ENCODE measurements around the gene MYOZ3. TPM values are rescaled to one million over a fixed set of nuclear protein-coding genes. Genes with fewer than 3 reads are reported as not detected.

The MYOZ3 gene
- total RNA-seq, 2 experiments from 2014 or later, result 0.07 to 0.21 TPM

DNA sequence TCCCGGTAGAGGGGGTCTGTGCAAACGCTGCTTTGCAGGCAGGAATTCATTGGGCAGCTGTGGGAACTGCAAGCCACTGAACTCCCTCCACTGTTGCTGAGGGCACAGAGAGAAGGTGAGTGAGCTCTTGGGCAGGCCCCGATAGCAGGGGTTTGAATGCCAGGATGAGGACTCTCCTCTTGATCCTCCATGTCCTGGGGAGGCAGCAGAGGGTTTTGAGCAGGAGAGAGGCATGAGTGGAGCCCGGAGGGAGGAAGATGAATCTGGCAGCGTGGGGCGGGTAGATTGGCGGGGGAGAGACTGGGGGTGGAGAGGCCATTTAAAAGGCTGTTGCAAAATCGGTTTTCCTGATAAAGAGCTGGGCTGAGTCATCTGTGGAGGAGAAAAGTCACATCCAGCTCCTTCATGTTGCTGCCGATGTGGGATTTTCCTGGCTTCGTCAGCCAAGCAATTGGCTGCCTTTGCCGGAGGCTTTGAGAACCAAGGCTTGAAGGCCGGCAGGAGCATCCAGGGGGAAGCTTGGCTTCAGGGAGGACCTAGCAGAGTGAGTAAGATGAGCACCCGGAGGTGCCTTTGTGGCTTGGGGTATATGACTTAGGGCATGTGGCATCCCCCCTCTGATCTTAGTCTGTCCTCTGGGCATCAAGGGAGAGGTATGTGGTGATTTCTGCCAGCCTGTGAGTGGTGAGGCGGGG is 20.6 kb upstream of the MYOZ3 start, which contains the start of gene SYNPO:
TSS of gene SYNPO (plus strand) at position 350 of the 695 bp plus-strand sequence. CDS start 7,616 bp downstream, outside the sequence.
- intact Hi-C loops (cut with micrococcal nuclease), result no loop called here
- H3K4me1 Mint-ChIP-seq (ENCODE audit: low read depth), result no peaks in the 10 kb centered on the region
- H3K27me3 Mint-ChIP-seq, result peaks cover 10% of the 10 kb centered on the region
- H3K36me3 Mint-ChIP-seq, result no peaks in the 10 kb centered on the region
- no peak within 1 kb of the TSS for H3K4me3 Mint-ChIP-seq
- ChIA-PET POLR2A (no interaction called here), CTCF (no interaction called here)
- no peaks in the 10 kb centered on the region for H3K9me3 Mint-ChIP-seq
- H3K27ac Mint-ChIP-seq, result no peak within 1 kb of the TSS
- no peak for DNase-seq

DNA sequence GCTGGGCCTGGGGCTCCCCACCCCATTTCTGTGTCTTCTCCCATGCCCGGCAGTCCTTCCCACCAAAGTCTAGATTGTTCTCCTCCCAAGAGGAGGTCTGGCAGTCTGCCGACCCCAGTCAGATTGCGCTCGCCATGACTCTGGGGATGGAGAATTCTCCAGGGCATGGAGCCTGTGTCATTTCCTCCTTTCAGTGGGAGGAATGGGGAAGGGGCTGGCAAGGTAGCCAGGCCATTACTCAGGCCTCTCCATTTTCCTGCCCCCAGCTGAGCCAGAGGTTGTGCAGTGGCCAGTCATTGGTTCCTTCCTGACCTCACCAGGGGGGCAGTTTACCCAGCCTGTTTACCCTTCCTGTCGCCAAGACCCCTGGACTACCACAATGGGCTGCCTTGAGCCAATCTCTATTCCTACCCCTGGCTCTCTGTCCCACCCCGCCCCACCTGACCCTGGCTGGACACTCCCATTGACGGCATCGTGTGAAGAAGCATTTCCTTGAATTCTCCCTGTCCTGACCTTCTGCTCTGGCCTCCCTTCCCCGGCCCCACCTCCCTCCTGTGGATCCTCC is 20.0 kb upstream of the MYOZ3 start:
- ChIA-PET POLR2A (no interaction called here), CTCF (no interaction called here)
- intact Hi-C loops (cut with micrococcal nuclease), result no loop called here
- Mint-ChIP-seq H3K36me3 (no peaks in the 10 kb centered on the region), H3K9me3 (no peaks in the 10 kb centered on the region), H3K27me3 (peaks cover 10% of the 10 kb centered on the region), H3K27ac (no peak overlapping the region), H3K4me1 (ENCODE audit: low read depth) (no peaks in the 10 kb centered on the region), H3K4me3 (no peak overlapping the region)
- no peak for DNase-seq

DNA sequence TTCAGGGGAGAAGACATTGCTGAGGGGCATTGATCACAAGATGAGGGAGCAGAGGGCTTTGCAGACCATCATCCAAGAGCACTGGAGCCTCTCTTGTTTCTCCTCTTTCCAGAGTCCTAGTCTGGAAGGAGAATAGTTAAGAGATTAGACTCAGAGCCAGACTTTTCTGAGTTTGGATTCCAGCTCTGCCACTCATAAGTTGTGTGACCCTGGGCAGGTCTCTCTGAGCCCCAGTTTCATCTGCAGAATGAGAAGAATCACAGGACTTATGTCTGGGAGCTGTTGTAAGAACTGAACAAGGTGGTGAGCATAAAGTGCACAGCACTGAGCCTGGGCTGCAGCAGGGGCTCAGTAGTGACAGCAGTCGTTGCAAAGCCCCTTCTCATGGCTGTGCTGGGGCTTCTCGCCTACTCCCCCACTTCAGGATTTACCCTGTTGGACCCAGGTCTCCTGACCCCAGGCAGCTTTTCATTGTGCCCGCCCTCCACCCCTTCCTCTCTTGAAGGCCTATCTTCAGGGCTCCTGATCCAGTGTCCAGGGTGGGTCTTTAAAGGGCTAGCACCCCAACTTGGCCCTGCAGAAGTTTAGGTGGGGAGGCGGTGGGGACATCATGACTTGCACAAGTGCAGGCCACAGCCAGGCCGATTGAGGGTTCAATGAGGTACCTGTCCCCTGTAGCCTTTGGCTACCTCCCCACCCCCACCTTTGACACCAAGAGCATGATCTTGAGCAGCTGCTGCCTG is 19.1 kb upstream of the MYOZ3 start:
- Mint-ChIP-seq H3K4me1 (ENCODE audit: low read depth) (no peaks in the 10 kb centered on the region), H3K27ac (no peak overlapping the region), H3K27me3 (peaks cover 5% of the 10 kb centered on the region), H3K9me3 (no peaks in the 10 kb centered on the region), H3K4me3 (no peak overlapping the region), H3K36me3 (no peaks in the 10 kb centered on the region)
- intact Hi-C loops (cut with micrococcal nuclease), result no loop called here
- ChIA-PET POLR2A (no interaction called here), CTCF (no interaction called here)
- no peak for DNase-seq

DNA sequence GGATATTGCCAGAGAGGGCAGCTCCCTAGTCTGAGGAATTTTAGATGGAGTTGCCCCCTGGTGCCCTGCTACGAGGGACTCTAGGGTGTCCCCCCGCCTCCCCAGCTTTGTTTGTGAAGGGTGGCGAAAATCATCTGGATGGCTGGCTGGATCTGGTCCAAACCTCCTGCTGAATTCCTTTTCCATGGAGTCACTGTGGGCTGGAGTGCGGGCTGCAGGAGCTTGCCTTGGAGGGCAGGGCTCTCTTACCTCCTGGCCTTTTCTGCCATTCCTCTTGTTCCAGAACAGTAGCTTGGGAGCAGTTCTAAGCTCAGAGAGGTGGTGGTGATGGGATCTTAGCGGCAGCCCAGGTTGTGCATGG is 18.5 kb upstream of the MYOZ3 start:
- intact Hi-C loops (cut with micrococcal nuclease), result no loop called here
- ChIA-PET CTCF (no interaction called here), POLR2A (no interaction called here)
- H3K36me3 Mint-ChIP-seq, result no peaks in the 10 kb centered on the region
- peaks cover 3% of the 10 kb centered on the region for H3K27me3 Mint-ChIP-seq
- H3K9me3 Mint-ChIP-seq, result no peaks in the 10 kb centered on the region
- no peaks in the 10 kb centered on the region for H3K4me1 Mint-ChIP-seq (ENCODE audit: low read depth)
- no peak overlapping the region for H3K4me3 Mint-ChIP-seq
- no peak for DNase-seq
- H3K27ac Mint-ChIP-seq, result no peak overlapping the region

DNA sequence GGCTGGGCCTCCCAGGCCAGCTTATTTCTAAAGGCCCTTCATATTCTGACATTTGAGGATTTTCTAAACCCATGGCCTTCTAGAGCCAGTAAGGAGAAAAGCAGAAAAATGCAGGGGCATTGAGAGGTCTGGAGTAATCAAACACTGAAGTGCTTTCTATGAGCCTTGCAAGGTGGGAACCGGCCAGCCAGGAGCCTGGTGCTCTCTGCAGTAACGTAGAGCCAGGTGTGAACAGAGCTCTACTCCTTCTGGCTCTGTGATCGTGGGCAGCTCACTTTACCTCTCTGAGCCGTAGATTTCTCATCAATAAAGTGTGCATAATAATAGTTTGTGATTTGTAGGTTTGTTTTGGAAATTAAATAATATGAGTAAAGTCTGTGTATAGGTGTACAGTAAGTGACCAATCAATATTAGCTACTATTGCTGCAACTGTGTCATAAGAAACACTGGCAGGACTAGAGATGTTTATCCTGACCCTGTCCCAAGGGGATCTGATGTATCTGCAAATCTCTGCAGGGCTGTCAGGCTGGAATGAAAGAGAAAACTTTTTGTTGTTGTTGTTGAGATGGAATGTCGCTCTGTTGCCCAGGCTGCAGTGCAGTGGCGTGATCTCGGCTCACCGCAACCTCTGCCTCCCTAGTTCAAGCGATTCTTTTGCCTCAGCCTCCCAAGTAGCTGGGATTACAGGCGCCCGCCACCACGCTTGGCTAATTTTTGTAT is 17.9 kb upstream of the MYOZ3 start:
- Mint-ChIP-seq H3K36me3 (no peaks in the 10 kb centered on the region), H3K27ac (no peak overlapping the region), H3K4me1 (ENCODE audit: low read depth) (no peaks in the 10 kb centered on the region), H3K27me3 (peaks cover under 1% of the 10 kb centered on the region), H3K4me3 (no peak overlapping the region), H3K9me3 (no peaks in the 10 kb centered on the region)
- no peak for DNase-seq
- POLR2A ChIA-PET, result no interaction called here
- CTCF ChIA-PET, result no interaction called here
- intact Hi-C loops (cut with micrococcal nuclease), result no loop called here

DNA sequence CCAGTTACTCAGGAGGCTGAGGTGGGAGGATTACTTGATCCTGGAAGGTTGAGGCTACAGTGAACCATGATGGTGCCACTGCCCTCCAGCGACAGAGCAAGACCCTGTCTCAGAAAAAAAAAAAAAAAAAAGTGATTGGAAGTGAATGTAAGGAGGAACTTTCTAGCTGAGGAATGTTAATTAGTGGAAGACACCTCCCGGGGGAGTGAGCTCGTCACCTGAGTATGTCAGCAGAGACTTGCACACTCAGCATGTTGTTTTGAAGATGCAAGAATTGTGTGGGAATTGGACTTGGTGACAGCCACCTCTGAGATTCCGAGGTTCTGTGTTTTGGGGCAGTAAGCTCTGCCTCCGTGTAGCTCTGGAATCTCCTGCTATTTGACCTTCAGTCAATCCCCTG is 17.0 kb upstream of the MYOZ3 start:
- POLR2A ChIA-PET, result no interaction called here
- intact Hi-C loops (cut with micrococcal nuclease), result no loop called here
- no peak overlapping the region for H3K4me3 Mint-ChIP-seq
- no peaks in the 10 kb centered on the region for H3K36me3 Mint-ChIP-seq
- CTCF ChIA-PET, result interaction anchor here (0.7 kb wide), 1 partner anchor 85 kb away, joined by 3 read pairs; no protein-coding TSS in a partner anchor
- no peaks in the 10 kb centered on the region for H3K9me3 Mint-ChIP-seq
- no peak overlapping the region for H3K27ac Mint-ChIP-seq
- no peaks in the 10 kb centered on the region for H3K4me1 Mint-ChIP-seq (ENCODE audit: low read depth)
- H3K27me3 Mint-ChIP-seq, result no peaks in the 10 kb centered on the region
- no peak for DNase-seq

DNA sequence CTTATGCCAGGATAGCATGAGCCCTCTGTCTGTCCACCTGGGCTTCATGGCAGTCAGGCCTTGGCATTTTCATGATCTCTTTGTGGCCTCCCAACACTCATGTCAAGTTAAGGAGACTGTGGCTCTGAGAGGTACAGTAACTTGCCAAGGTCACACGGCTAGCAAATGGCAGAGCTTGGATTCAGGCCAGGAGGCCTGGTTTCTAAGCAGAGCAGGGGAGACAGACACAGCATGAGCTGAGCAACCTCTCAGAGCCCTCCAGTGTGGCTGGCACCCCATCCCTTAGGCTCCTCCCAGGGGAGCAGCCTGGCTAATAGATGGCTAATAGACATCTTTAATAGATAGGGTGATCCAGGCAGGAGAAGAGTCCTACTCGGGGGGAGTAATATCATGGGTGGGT is 16.5 kb upstream of the MYOZ3 start:
- Mint-ChIP-seq H3K27ac (no peak overlapping the region), H3K27me3 (no peaks in the 10 kb centered on the region), H3K9me3 (no peaks in the 10 kb centered on the region), H3K4me1 (ENCODE audit: low read depth) (no peaks in the 10 kb centered on the region), H3K4me3 (no peak overlapping the region), H3K36me3 (no peaks in the 10 kb centered on the region)
- no peak for DNase-seq
- ChIA-PET CTCF (interaction anchor here (0.7 kb wide), 1 partner anchor 85 kb away, joined by 3 read pairs; no protein-coding TSS in a partner anchor), POLR2A (no interaction called here)
- intact Hi-C loops (cut with micrococcal nuclease), result no loop called here

DNA sequence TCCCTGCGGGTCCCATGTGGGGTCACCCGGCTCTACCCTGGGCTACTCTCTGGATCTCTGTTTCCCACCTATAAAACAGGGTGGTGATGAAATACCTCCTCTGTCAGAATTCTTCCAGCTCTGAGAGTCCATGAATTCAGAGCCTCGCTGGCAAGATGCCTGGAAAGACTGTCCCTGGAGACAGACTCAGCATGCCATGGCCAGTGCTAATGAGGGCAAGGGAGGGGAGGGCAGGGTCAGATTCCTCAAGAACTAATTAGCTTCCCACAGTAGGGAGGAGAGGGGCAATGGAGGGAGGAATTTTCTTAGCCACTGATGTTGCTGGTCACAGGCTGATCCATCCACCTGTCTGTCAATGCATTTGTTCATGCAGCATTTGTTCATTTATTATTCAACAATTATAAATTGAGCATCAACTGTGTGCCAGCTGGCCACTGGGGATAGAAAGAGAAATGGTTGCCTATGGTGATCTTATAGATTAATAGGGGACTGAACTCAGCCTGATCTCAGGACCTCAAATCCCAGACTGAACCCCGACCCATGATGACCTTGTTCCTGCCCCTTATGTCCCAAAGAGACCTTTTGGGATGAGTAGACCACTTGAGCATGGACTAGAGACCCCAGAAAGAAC is 15.9 kb upstream of the MYOZ3 start:
- Mint-ChIP-seq H3K9me3 (no peaks in the 10 kb centered on the region), H3K4me1 (ENCODE audit: low read depth) (no peaks in the 10 kb centered on the region), H3K4me3 (no peak overlapping the region), H3K36me3 (no peaks in the 10 kb centered on the region), H3K27ac (no peak overlapping the region), H3K27me3 (no peaks in the 10 kb centered on the region)
- DNase-seq, result no peak
- intact Hi-C loops (cut with micrococcal nuclease), result no loop called here
- POLR2A ChIA-PET, result no interaction called here
- CTCF ChIA-PET, result no interaction called here

DNA sequence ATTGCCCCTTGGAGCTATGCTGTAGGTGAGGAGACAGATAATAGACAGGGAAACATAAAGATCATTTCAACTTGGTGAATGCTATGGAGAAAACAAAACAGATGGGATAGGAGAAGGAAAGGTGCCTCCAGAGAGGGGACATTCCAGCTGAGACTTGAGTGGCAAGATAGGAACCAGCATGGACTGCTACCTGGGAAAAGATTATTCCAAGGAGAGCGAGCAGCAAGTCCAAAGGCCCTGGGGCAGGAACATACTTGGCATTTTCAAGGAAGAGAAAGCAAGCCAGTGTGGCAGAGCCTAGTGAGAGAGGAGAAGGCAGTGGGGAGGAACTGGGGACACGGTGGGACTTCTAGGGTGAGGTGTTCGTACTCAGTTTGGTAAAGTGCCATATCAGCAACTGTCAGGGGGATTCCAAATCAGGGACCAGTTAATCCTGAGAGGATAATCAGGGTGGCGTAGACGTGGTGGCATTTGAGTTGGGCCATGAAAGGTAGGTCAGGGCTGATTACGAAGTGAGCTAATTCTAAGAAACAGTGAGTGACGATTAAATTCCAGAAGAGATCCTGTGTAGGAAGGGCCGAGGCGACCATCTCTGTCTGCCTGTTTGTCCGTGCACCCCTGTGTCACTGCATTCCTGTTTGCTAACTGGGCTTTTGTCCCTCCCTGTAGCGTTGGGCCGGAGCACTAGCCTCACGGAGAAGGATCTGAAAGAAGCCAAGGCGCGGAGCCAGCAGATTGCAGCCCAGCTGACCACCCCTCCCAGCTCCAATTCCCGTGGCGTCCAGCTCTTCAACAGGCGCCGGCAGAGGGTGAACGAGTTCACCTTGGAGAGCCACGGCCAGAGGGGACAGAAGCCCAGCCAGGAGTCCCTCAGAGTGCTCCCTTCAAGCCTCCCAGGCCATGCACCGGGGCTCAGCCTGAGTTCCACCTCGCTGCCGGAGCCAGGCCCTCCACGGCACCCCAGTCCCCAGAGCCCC is 13.5 kb upstream of the MYOZ3 start:
- Mint-ChIP-seq H3K4me1 (ENCODE audit: low read depth) (no peaks in the 10 kb centered on the region), H3K9me3 (no peaks in the 10 kb centered on the region), H3K36me3 (no peaks in the 10 kb centered on the region), H3K4me3 (no peak overlapping the region), H3K27ac (no peak overlapping the region), H3K27me3 (no peaks in the 10 kb centered on the region)
- CTCF ChIA-PET, result interaction anchor here (1.3 kb wide), 1 partner anchor 87 kb away, joined by 3 read pairs; no protein-coding TSS in a partner anchor
- DNase-seq, result no peak
- intact Hi-C loops (cut with micrococcal nuclease), result no loop called here
- POLR2A ChIA-PET, result no interaction called here

DNA sequence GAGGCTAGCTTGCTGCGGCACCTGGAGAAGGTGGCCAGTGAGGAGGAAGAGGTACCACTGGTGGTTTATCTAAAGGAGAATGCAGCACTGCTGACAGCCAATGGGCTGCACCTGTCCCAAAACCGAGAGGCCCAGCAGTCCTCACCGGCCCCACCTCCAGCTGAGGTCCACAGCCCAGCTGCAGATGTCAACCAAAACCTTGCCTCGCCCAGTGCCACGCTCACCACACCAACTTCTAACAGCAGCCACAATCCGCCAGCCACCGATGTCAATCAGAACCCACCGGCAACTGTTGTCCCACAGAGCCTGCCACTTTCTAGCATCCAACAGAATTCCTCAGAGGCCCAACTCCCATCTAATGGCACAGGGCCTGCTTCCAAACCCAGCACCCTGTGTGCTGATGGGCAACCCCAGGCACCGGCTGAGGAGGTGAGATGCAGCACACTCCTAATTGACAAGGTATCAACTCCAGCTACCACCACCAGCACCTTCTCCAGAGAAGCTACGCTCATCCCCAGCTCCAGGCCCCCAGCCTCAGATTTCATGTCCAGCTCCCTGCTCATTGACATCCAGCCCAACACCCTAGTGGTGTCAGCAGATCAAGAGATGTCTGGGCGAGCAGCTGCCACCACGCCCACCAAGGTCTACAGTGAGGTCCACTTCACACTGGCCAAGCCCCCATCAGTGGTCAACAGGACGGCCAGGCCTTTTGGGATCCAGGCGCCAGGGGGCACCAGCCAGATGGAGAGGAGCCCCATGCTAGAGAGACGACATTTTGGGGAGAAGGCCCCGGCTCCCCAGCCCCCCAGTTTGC is 12.6 kb upstream of the MYOZ3 start:
- H3K4me3 Mint-ChIP-seq, result no peak overlapping the region
- H3K27me3 Mint-ChIP-seq, result no peaks in the 10 kb centered on the region
- H3K4me1 Mint-ChIP-seq (ENCODE audit: low read depth), result no peaks in the 10 kb centered on the region
- no peak for DNase-seq
- ChIA-PET POLR2A (interaction anchor here (0.7 kb wide), 1 partner anchor 528 kb away, joined by 3 read pairs; no protein-coding TSS in a partner anchor), CTCF (no interaction called here)
- H3K27ac Mint-ChIP-seq, result no peak overlapping the region
- H3K9me3 Mint-ChIP-seq, result no peaks in the 10 kb centered on the region
- intact Hi-C loops (cut with micrococcal nuclease), result no loop called here
- no peaks in the 10 kb centered on the region for H3K36me3 Mint-ChIP-seq

All from activated CD4-positive, alpha-beta memory T cell treated with anti-CD3 and anti-CD28 coated beads for 36 hours (primary cell).